Muscle of back (tissue), 11 donors: Measurements from ENCODE around the gene RPTOR. TPM values are rescaled to one million over a fixed set of nuclear protein-coding genes. Genes with fewer than 3 reads are reported as not detected.

Source experiments
- DNase-seq, 3 donors: peaks; one replicate each; pipeline versions ENCODE4 v3.0.0 to v3.0.0-alpha.2; 2013
- polyA plus RNA-seq, 10 donors: library from polyadenylated mRNA; unstranded; fragments of 120-200 nt; gene quantifications; one replicate each; pipeline ENCODE4 v1.2.1, GENCODE V29; 2013; ENCODE audit not compliant: insufficient read length in 10 of 10

The RPTOR gene
- polyA plus RNA-seq, 10 donors = 18.8 to 24.3 (median 21.2) TPM

DNA sequence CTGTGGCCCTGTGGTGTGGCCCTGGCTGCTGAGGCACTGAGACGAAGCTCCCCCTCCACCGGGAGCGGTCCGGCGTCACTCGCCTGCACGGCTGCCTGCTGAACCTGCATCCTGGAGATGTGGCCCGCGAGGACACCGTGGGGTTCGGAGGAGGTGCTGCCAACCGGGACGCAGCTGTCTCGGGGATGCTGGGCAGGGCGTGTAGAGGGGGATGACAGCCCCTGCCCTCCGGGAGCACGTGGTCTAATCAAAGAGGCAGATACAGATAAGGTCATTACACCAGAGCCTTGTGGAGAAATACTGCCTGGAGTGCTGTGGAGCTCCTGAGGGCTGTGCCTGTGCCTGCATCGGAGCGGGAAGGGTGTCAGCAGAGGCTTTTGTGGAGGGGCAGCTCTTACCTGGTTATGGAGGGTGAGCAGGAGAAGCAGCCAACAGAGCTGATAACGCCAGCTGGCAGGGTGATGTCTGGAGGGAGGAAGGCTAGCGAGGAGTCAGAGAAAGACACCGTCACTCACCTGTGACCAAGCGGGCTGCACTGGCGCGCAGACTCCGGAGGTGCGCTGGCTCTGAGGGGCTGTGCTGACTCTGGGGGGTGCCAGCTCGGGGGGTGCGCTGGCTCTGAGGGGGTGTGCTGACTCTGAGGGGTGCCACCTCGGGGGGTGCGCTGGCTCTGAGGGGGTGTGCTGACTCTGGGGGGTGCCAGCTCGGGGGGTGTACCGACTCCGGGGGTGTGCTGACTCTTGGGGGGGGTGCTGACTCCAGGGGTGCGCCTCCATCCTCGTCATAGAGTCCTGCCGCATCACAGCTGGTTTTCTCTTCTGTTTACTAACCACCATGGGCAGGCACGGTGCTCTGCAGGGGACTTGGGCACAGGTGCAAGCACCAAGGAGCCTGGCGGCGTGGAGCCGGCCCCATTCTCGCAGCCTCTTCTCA, 342.3 kb downstream of the RPTOR start:
- DNase-seq = no peak

DNA sequence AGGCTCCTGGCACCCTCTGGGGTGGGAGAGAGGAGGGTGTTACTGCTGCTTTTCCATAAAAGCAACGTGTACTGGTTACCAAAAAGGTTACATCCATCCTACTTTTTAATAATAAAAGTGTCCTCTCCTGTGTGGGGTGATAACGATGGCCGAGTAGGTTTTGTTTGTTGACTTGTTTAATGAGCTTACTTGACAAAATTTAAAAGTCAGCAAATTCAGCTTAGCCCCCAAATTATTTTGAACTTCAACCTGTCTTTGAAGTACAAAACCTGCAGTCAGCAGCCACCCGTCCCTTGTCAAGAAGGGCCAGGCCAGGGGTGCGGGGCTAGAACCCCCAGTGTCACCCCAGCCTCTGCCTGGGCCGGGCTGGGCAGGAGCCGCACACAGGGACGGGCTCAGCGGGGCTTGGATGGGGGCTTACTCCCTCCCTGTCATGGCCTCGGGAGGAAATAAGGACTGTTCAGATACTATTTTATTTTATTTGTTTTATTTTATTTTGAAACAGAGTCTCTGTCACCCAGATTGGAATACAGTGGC, 343.1 kb downstream of the RPTOR start:
- no peak for DNase-seq

DNA sequence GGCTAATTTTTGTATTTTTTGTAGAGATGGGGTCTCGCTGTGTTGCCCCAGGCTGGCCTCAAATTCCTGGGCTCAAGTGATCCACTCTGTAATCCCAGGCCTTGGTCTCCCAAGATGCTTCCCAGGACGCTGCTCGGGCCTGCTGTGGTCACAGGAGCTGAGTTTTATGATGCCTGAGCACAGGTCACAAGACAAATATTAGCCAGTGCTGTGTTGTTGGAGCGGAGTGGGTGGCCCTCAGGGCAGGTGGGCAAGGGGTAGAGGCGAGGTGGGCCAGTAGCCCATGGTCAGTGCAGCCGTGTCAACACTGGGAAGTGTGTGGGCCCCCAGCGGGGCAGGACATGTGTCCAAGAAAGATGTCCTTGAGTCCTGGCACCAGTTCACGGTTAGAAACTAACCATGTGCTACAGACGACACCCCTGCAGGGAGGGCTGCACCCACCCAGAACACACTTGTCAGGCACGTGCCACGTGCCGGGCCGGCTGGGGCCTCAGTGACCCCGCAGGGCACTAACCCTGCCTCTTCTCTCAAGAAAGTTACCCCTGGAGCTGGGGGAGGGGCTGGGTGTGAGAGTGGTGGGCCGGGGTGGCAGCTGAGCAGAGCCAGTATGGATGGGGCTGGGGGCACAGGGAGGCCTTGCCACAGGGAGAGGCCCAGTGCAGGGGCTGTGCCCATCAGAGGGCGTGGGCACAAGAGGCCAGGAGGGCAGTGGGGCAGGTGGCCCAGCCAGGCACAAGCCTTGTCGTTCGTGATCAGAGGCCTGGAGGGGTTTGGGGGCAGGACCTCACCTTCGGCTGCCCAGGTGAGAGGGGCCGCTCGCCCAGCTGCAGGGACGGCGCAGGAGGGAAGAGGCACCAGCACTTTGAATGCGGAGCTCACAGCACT, 343.9 kb downstream of the RPTOR start:
- no peak for DNase-seq

DNA sequence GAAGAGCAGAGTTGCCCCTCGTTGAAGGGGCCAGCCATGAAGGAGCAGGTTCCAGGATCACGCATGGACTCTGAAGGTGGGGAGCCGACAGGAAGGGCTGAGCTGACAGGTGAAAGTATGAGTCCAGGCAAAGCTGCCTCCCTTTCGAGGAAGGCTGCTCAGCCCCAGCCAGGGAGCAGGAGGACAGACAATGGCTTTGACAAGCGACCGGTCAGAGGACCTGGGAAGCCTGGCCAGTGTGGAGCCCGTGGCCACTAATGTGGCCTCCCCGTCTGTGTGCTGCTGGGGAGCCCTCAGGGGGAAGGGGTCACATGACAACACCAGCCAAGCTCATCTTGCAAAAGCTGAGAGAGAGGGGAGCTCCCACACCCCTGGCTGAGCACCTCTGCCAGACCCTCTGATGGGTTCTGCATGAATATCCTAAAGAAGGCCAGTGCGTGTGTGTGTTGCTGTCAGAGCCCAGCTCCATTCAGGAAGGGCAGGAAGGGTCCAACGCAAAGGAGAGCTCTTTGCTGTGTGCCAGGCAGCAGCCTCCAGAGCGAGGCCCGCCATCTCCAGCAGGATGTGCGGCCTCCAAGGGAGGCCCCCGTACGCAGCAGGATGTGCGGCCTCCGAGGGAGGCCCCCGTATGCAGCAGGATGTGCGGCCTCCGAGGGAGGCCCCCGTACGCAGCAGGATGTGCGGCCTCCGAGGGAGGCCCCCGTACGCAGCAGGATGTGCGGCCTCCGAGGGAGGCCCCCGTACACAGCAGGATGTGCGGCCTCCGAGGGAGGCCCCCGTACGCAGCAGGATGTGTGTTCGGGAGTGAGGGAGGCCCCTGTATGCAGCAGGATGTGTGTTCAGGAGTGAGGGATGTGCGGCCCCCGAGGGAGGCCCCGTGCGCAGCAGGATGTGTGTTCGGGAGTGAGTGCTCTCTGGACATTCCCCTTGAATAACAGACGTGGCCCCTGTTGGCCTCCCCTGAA, 344.9 kb downstream of the RPTOR start:
- DNase-seq = no peak

DNA sequence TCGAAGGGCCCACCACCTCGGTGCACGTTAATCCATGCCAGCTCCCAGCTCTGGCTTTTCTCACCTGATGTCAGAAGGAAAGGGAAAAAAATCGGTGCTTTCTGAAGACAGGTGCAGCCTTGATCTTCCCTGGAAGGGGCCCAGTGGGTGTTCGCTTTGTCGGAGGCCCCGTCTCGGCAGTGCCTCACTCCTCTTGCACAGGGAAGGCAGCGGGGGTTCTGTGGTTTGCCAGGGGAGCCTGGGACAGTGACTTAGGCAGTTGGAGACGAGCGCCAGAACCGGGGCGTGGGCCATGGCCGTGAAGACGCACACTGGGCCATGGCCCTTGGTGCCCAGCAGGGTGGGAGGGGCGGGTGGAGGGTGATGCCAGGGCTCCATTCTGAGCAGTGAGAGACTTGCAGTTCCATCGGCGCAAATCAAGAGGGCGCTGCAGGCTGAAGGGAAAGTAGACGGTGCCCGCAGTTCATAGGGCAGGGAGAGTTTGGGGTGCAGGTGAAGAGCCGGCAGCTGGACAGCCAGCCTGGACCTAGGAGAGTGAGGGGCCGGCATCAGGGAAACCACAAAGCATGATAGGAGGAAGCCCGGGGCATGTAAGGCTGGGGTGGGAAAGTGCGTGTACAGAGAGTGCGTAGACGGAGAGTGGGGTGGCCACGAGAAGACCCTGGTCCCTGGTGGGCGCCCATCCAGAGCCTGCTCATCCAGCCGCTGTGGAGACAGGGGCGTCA, 345.7 kb downstream of the RPTOR start:
- no peak for DNase-seq

DNA sequence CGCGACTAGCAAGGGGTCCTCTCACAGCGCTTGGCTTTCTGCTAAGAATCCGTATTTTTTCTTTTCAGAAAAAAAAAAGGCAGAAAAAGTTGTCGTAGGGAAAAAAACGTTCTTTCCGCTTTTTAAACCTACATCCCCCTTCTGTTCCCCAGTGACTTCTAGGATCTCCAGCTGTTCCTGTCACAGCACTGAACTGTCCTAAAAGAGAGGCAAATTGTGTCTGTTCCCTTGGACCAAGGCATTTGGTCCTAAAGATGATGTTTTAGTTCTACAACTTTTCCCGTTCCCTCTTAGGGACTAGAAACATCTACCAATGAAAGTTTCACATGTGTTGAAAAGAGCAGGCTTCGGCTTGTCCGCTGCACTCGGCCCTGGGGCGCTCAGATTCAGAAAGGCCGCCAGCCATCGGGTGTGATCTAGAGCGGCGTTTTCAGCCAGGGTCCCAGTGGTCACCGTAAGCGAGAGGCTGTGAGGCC, 346.3 kb downstream of the RPTOR start:
- no peak for DNase-seq

DNA sequence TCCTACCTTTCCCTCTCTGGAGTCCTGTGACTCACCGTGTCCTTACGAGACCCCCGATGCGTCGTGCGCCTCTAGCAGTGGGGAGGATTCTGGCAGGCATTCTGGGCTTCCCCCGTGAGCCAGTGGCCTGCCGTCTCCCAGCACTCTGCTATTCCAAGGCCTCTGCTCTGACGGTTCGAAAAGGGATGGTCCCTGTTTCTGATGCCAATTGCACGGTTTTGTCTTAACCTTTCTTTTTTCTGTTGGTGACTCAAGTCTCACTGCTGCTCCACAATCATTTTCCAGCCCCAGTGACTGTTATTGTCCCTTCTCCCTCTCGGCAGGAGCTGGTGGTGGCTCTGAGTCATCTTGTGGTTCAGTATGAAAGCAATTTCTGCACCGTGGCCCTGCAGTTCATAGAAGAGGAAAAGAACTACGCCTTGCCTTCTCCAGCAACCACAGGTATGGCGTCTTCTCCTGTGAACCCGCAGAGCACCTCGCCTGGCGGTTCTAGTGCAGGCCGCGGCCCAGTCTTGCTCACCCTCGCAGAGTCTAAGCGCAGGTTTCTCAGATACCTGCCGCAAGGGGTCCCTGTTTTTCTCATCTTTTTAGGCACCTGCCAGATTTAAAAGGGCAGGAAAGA, 346.9 kb downstream of the RPTOR start:
- peak; percentile 61 to 92 (median 83) for DNase-seq

DNA sequence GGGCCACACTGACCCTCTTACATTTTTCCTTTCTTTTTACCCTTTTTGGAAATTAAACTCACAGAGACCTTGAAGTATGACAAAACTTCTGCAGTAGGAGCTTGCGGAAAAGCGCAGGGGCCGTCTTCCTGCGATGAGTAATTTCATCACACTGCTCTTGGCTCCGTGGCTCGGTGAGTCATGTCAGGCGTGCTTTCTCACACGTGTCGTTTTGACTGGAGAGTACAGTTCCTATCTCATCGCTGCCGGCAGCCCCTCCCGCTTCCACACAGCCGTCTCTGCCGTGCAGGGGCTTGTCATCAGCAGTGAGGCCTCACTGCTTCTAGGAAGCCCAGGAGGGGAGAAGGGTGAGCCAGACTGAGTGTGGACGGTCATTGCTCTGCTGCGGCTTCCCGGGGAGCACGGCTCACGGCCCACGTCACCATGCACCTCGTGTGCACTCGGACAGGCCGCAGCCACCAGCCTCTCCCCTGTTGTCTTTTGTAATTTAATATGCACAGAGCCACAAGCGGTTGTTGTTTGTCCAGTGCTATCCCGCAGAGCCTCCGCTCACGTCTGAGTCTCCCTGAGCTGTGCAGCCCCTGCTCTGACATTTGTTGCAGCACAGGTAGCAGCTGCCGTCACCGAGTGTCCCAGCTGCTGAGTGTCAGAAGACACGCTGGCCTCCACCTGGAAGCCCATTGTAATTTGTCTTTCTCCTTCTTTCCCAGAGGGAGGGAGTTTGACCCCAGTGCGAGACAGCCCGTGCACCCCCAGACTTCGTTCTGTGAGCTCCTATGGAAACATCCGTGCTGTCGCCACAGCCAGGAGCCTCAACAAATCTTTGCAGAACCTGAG, 347.6 kb downstream of the RPTOR start:
- peak; percentile 82 to 97 (median 85) for DNase-seq

DNA sequence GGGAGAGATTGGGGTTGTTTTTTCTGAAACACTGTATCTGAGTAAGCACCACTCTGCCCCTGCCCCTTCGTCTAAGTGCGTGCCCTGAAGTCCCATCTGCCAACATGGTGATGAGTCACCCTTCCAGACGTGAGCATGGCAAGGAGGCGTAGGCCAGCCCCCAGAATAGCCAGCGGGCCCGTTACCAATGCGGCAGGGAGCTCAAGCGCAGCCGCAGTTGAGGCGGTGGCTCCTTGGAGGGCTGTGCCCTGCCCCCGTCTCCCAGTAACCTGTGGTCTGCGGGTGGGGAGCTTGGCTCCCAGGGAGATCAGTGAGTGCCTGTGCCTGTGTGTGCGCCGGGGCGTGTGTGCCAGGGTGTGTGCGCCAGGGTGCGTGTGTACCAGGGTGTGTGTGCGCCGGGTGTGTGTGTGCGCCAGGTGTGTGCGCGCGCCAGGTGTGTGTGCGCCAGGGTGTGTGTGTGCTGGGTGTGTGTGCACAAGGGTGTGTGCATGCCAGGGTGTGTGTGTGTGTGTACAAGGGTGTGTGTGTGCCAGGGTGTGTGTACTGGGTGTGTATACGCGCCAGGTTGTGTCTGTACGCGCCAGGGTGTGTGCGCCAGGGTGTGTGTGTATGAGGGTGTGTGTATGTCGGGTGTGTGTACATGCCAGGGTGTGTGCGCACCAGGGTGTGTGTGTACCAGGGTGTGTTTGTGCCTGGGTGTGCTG, 348.4 kb downstream of the RPTOR start:
- no peak for DNase-seq

DNA sequence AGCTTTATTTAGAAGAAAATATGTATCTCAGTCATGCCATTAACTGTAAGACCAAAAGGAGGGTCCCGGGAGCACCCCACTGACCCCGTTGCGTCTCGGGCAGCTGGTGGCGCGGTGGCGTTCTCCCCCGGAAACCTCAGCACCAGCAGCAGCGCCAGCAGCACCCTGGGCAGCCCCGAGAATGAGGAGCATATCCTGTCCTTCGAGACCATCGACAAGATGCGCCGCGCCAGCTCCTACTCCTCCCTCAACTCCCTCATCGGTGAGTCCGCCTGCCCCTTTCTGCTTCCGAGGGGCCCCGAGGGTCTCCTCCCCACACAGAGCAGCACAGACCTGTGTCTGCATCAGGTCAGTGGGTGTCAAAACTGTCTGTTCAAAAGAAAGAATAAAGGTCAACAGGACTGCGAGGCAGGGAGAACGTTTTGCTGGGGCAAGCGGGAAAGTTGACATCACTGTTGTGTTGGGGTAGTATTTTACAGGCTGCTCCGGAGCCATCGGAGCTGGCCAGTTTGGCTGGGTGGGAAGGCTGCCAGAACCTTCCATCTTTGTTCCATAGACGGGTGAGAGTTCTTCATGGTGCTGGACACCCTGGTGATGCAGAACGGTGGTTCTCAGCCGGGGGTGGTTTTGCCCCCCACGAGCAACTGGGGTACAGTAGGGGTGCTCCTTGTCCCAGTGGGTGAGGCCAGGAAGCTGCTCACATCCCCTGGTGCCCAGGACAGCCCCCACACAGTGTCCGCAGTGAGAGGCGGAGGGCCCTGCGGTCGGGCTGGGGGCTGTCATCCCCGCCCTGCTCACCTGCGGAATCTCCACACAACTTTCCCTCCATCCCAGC, 349.2 kb downstream of the RPTOR start:
- DNase-seq = no peak

DNA sequence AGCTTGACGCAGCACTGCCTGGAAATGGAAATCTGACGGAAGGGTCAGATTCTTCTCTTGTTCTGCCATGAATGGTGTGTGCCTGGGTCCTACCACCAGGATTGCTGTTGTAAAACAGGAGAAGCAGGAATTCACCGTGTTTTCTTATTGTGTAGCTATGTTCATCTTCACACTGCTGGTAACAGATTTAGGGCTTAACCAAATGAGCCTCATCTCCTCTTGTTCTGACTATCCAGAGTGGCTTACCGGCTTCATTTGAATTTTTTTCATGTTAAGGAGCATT, 349.7 kb downstream of the RPTOR start:
- DNase-seq = no peak

DNA sequence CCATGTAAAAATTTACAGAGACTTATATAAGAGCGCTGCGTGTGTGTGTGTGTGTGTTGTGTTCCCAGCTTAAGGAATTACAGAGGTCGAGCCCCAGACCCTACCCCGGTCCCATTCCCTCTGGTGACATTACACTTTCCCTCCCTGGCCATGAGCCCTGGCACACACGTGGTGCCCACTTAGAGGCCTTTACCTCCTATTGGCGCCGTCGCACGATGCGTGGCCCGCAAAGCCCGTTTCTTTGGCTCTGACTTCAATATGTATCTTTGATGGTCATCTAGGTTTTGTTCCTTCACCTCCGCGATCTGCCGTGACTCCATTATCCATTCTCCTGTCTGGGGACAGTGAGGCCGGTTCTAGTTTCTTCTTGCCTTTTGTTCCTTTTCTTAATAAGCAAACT, 350.1 kb downstream of the RPTOR start:
- DNase-seq = no peak

DNA sequence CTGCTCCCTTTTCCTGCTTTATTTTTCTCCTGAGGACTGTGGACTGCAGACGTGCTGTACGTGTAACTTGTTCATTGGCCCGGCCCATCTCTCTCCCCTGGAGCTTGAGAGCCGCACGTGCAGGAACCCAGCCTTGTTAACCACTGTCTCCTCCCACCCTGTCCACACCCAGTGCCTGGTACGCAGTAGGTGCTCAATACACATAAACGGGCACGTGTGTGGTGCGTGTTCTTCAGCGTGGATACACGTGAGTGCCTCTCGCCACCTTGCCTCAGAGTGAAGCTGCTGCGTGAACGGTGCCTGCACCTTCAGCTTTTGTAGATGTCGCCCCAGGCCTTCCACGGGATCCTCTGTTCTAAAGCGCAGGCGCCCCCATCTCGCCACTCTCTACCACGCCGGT, 350.7 kb downstream of the RPTOR start:
- DNase-seq = no peak

DNA sequence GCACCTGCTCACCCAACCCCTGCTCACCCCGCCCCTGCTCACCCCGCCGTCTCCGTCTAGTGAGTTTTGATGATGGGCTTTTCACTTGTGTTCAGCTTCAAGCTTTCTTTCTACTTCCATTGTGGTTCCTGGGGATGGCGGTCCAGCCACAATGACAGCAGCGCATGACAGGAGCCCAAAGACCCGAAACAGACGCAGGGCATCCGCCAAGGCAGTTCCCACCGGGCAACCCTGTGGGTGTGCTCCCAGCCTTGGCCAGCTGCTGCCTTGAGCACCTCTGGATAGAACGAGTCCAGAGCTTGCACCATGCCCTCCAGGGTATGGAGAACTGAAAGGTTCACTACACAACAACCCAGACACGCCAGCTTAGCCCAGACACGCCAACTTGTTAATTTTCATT, 354.1 kb downstream of the RPTOR start:
- DNase-seq = no peak

DNA sequence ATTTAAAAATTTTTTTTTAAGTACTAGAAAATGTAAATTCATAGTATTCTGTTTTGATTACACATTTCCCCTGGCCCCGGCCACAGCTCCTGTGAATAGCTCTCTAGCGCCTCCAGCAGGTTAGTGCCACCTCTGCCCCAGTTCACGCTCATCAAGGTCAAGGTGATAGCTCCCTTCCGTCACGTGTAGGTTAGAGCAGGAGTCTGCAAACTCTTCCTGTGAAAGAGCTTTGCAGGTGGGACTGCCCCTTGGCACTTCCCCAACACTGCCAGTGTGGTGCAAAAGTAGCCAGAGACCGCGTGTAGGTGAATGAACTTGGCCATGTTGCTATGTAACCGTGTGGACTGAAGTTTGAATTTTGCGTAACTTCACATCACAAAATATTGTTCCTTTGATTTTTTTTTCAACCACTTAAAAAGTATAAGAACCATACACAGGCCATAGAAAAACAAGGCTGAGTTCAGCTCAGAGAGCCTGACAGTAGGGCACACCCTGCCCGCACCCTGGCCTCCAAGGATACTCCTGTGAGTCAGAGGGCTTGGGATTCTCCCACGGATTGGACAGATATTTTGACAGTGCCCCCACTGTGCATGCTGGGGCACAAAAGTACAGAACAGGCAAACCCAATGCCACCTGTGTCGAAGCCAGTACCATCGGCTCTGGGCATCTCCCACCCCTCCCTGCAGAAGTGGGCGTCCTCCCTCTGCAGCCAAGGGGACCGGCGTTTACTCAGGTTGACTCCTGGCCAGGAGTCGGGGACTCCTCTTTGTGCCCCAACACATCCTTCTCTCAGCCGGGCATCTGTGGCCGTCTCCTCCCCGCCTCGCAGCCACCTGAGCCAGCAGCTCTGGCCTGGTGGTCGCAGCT, 355.0 kb downstream of the RPTOR start:
- no peak for DNase-seq

DNA sequence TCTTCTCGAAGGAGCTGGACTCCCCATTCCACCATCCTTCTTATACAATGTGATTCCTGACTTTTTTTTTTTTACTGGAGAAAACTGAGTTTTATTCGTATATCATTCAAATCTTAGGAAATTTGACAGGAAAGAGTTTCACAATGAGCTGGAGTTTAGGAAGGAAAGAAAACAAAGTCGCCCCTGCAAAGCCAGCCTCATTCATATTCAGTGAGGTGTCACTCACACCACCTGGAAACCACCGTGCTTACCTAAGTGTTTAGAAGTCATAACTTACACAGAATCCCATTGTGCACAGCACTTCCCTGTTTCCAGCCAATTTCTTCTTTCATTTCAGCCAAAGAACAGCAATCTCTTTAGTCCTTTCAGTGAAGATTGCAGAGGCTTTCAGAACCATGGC, 356.7 kb downstream of the RPTOR start:
- DNase-seq = no peak
